Activated CD4-positive, alpha-beta T cell treated with anti-CD3 and anti-CD28 coated beads, Interleukin-2, amount 50 U/mL, for 1 hour (primary cell): ENCODE results near the gene CKB.
A peak's percentile ranks its signal among the peaks of the same experiment; 100 is the strongest.

Experiments used
- DNase-seq: peaks from one replicate; pipeline ENCODE4 v3.0.0-alpha.2; 2020

Gene CKB

GRCh38 chr14:103522649-103523574 lies at the start of gene CKB:
Gene CKB, minus strand, starts transcription at chr14:103522830. Its CDS starts 337 bp downstream, at chr14:103522493.
- no peak for DNase-seq

DNA sequence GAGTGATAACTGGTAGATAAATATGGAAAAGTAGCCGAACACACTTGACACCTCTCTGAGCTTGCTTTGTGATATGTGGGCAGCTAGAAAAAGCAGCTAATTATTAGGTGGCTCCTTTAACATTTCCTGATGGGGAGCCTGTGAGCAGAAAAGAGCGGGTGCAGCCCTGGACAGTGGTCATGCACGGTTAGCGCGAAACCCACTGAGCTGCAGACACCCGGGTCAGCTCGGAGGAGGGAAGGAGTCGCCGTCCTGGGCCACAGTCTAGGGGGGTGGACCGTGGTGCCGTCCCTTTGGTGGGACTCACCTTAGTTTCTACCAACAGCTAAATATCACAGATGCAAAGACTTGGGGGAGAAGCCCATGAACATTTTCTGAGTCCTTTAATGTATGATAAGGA lies 46.8 kb upstream of the CKB start:
- no peak for DNase-seq

DNA sequence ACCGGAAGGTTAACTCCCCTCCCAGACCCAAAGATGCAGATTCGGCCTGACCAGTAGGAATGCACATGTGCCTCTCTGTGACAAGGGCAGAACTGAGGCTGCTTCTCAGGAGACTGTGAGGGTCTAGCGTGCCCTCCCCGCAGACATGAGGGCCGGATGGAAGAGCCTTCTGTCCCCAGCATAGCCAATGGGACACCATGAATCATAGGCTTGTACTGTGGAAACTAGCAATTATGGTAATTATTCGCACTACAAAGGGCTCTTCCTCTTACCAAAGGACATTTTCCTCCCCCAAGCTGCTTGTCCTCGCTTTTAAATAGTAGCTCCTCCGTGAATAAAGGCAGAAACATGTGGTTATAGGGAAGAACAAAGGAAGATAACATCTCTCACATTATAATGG lies 46.3 kb upstream of the CKB start:
- no peak for DNase-seq

GRCh38 chr14:103563844-103564505 lies 41.3 kb upstream of the CKB start:
- no peak for DNase-seq

DNA sequence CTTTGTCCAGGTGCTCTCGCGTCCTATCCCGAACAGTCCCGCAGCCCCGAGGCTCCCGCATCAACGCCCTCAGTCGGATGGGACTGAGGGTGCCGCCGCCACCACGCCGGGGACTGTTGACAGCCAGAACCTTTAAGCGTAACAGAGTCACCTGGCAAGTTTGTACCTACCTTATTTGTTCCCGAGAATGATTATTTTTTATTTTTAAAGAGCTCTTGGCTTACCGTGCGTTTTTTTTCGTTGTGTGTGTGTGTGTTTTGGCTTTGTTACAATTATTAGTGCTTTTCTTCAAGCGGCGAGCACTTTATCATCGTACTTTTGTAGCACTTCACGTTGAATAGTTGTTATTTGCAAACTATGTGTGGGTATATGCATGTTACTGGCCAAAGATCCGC lies 40.6 kb upstream of the CKB start:
- peak; percentile 30 for DNase-seq

- DNase-seq, result peak; percentile 81
These were observed 40.0 kb upstream of the CKB start, which contains the start of the genes BAG5 and COA8 for GRCh38 chr14:103562429-103563225. Gene BAG5, minus strand, starts transcription at chr14:103562657. Its CDS starts 1,493 bp downstream, at chr14:103561164. Gene COA8, plus strand, starts transcription at chr14:103562960. Its CDS starts 42 bp downstream, at chr14:103563002.

GRCh38 chr14:103562179-103562428 lies 39.5 kb upstream of the CKB start:
- no peak for DNase-seq

- DNase-seq, result peak; percentile 15
These were observed 39.0 kb upstream of the CKB start for GRCh38 chr14:103561381-103562178.

GRCh38 chr14:103560691-103561090 lies 38.1 kb upstream of the CKB start:
- DNase-seq, result no peak

- no peak for DNase-seq
These were observed 37.1 kb upstream of the CKB start for GRCh38 chr14:103559766-103560165.

DNA sequence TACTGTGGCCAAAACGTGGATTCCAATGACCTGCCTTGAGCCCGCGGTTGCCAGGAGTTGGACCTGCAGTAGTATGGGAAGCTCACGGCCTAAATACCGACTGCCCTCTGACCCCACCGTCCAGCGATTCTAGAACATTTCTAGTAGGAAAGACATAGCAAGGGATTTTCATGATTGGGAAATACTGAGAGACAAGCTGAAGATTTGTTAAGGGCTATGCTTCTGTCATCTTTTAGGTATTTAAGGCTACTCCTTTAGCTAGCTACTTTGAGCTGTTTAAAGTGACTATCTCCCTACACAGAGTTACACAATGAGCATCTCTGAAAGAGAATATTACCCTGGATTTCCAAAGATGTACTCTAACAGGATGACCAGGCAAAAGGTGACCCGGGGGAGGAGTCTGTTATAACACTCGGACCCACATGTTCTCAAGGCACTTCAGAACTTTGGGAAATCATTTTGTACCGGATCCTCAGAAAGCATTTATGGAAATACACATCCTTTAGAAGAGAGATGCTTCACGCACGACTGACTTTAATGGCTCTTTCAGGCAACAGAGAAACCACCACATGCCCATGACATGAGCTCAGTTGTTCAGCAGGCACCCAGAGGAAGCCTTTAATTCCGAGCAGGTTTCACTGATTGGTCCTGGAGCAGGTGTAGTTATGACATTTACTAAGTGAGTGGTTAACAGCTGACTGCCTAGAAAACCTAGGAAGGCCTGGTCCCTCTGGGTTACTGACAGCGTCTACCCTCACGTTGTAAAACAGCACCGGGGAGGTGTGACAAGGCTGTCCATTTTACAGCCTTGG lies 35.6 kb upstream of the CKB start:
- DNase-seq, result no peak

- no peak for DNase-seq
These were observed 34.5 kb upstream of the CKB start for GRCh38 chr14:103556946-103557758.

- DNase-seq, result no peak
These were observed 33.1 kb upstream of the CKB start for GRCh38 chr14:103555559-103556337.

GRCh38 chr14:103552846-103553210 lies 30.2 kb upstream of the CKB start:
- DNase-seq, result no peak

- no peak for DNase-seq
These were observed 29.6 kb upstream of the CKB start for GRCh38 chr14:103552011-103552845.

DNA sequence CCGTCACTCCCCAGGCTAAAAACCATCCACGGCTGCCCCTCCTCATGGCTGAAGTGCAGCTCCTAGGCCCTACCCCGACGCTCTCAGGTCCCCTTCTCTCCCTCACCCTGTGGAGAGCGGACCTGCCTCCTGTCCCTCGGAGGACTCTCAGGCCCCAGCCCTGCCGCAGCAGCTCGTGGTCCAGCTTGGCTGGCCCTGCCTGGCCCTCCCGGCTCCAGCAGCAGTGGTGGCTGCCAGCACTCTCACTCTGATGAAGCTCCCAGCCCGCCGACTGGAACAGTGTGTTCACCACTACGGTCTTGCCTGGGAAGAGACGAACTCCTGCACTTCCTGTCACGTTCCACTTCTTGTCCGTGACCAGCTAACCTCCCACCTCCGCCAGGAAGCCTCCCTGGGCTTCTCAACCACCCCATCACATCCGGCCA lies 28.7 kb upstream of the CKB start:
- no peak for DNase-seq

- DNase-seq, result no peak
These were observed 28.1 kb upstream of the CKB start for GRCh38 chr14:103550451-103551337.
